ENCODE data around the gene FAM53C. TPM values are rescaled to one million over a fixed set of nuclear protein-coding genes. Genes with fewer than 3 reads are reported as not detected.

The FAM53C gene
- total RNA-seq, 1 experiment from 2014 or later = 36.4 TPM

DNA sequence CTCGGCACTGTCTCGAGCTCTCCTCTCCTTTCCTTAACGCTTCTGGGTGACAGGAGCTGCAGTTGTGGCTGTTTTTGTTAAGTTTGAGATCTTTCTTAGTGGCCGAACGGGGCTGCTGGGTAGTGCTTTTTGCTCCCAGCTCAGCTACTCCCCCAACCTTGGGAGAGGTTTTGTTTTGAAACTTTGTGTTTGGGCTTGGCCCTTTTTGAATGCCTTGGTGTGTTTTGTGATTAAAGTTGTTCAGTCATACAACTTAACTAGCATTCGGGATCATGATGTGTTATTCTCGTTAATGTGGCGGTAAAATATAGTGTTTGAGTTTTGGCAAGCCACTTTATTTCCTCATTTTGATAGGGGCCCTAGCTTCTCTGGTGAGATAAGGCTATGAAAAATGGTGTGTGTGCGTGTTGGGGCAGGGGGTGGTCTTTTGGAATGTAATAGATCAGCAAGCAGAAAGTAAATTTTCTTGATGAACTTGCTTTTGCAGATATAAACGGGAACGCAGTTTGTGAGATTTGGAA lies 15.6 kb downstream of the FAM53C start:
- intact Hi-C loops (cut with micrococcal nuclease) = loop anchor here (5.0 kb wide), 1 partner anchor 176 kb away; the partner anchor contains the start of genes BRD8 and KIF20A
- BruUV-seq (replicated peaks) = no TSS peak

More for the DNA sequence above, 15.6 kb downstream of the FAM53C start:
- Histone ChIP-seq H3K36me3 (ENCODE audit: control insufficient read depth in 1 of 2, insufficient read depth in 2 of 2, low read length in 2 of 2) (peaks cover 3% of the 10 kb centered on the region in 2 experiments; a peak in 2 of 4 replicates), H3K9me3 (ENCODE audit: control insufficient read depth in 1 of 2, insufficient read depth in 1 of 2, low read depth in 1 of 2, low read length in 2 of 2) (peaks cover 0 to 18% of the 10 kb centered on the region in 2 experiments; a peak in 2 of 4 replicates), H3K9ac (ENCODE audit: low read length) (peak overlapping the region; percentile 95), H2AFZ (ENCODE audit: low read depth, low read length, poor library complexity, severe bottlenecking) (no peak overlapping the region), H3K4me3 (replicated peaks in 1 of 2; ENCODE audit: low read depth in 1 of 2, low read length in 2 of 2) (peak overlapping the region; percentile 83 to 98), H3K27ac (ENCODE audit: low read depth, low read length) (peak overlapping the region; percentile 90), H3K27me3 (ENCODE audit: insufficient read depth, low read length) (no peaks in the 10 kb centered on the region), H3K9me2 (ENCODE audit: insufficient read depth) (no peaks in the 10 kb centered on the region), H3K4me1 (ENCODE audit: control insufficient read depth in 1 of 2, insufficient read depth in 2 of 2, low read length in 2 of 2) (peaks cover 0 to 13% of the 10 kb centered on the region in 2 experiments; a peak in 2 of 4 replicates), H4K20me1 (ENCODE audit: insufficient read depth) (0 out of 2 replicates have a peak, but pooled peaks cover 4% of the 10 kb centered on the region), H3K4me2 (ENCODE audit: low read length) (peak overlapping the region; percentile 81), H3K79me2 (ENCODE audit: insufficient read depth, low read length) (peaks cover 55% of the 10 kb centered on the region)
- DNase-seq (ENCODE audit: low read depth, low spot score) = no peak
- ChIA-PET CTCF (interaction anchor here (0.6 to 4.6 kb wide), 12 partner anchors 8 to 270 kb away, joined by 3 to 40 read pairs (median 4); partner anchors contain the start of genes CDC25C, FAM53C and KIF20A), RAD21 (ENCODE audit: low non-redundant PET in 1 of 2, low total read pairs in 2 of 2, uncharacterized antibody in 2 of 2, unreplicated experiment in 2 of 2) (no interaction called here), POLR2A (interaction anchor here (0.7 to 7.0 kb wide), 6 partner anchors 11 to 141 kb away, joined by 3 to 59 read pairs (median 4); partner anchors contain the start of genes CDC23, CDC25C and FAM53C)
- TF ChIP-seq, protein P1, sequence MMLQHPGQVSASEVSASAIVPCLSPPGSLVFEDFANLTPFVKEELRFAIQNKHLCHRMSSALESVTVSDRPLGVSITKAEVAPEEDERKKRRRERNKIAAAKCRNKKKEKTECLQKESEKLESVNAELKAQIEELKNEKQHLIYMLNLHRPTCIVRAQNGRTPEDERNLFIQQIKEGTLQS (IDR thresholded peaks at IDR 0.05) = no peak
- TF ChIP-seq, protein P2, sequence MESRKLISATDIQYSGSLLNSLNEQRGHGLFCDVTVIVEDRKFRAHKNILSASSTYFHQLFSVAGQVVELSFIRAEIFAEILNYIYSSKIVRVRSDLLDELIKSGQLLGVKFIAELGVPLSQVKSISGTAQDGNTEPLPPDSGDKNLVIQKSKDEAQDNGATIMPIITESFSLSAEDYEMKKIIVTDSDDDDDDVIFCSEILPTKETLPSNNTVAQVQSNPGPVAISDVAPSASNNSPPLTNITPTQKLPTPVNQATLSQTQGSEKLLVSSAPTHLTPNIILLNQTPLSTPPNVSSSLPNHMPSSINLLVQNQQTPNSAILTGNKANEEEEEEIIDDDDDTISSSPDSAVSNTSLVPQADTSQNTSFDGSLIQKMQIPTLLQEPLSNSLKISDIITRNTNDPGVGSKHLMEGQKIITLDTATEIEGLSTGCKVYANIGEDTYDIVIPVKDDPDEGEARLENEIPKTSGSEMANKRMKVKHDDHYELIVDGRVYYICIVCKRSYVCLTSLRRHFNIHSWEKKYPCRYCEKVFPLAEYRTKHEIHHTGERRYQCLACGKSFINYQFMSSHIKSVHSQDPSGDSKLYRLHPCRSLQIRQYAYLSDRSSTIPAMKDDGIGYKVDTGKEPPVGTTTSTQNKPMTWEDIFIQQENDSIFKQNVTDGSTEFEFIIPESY (IDR thresholded peaks at IDR 0.05; ENCODE audit: extremely low read depth, insufficient replicate concordance, low read length) = no peak
- TF ChIP-seq POLR2AphosphoS5 (IDR thresholded peaks at IDR 0.05; ENCODE audit: low read depth, low read length) (no peak), SRF (IDR thresholded peaks at IDR 0.05; ENCODE audit: low read depth) (no peak), ZFX (IDR thresholded peaks at IDR 0.05) (no peak), SIN3A (IDR thresholded peaks at IDR 0.05; ENCODE audit: low read depth) (no peak), CBX3 (IDR thresholded peaks at IDR 0.05; ENCODE audit: low read depth) (no peak), RAD21 (IDR thresholded peaks at IDR 0.05; ENCODE audit: low read depth) (no peak), EGR1 (IDR thresholded peaks at IDR 0.05; ENCODE audit: low read depth) (no peak)
- TF ChIP-seq, protein P3, sequence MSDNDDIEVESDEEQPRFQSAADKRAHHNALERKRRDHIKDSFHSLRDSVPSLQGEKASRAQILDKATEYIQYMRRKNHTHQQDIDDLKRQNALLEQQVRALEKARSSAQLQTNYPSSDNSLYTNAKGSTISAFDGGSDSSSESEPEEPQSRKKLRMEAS (IDR thresholded peaks at IDR 0.05) = no peak
- no peak for ATAC-seq
